ENCODE data around the gene TLE6. TPM values are rescaled to one million over a fixed set of nuclear protein-coding genes. Genes with fewer than 3 reads are reported as not detected.
"Not testable (repeated sequence)": the region's sequence is repeated elsewhere in the genome, so short reads cannot be mapped to it uniquely, and the experiment has no call there.

Gene TLE6
- total RNA-seq, 2 donors from 2014 or later: 4.1 to 4.2 TPM

DNA sequence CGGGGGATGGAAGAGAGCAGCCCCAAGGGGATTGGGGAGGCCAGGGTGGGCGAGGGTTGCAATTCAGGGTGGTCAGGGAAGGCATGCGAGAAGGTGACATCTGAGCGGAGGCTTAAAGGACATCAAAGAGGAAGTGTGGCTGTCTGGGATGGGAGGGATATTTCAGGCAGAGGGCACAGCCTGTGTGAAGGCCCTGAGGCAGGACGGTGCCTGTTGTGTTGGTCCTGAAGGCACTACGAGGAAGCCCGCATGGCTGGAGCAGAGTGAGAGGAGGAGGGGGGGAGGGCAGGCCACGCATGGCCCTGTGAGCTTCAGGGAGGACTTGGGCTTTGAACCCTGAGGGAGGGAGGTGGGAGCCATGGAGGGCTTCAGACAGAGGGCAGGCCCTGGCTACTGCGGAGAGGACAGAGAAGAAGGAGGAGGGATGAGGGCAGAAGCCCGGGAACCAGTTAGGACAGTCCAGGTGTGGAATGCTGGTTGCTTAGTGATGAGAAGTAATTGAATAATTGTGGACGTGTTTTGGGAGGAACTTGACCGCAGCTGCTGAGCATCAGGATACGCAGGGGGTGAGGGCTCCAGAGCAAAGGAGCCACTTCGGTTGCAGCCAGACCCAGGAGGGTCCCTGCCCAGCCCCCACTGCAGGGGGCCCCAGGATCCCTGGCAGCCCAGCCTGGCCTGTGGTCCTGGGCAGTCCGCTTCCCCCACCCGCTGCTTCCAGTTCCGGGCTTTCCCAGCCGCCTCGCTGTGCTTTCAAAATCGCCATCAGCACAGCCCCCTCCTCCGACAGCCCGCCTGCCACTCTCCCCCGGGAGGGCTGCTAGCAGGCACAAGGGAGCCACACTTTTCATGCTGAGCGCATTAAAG is 6.2 kb downstream of the TLE6 start:
- no peak overlapping the region for H3K4me3 Mint-ChIP-seq
- ATAC-seq (replicated peaks): no peak
- H3K4me1 Mint-ChIP-seq: no peaks in the 10 kb centered on the region
- H3K27me3 Mint-ChIP-seq: peaks cover 19% of the 10 kb centered on the region
- H3K36me3 Mint-ChIP-seq (ENCODE audit: low read depth): no peaks in the 10 kb centered on the region
- H3K9me3 Mint-ChIP-seq: no peaks in the 10 kb centered on the region
- no peak overlapping the region for H3K27ac Mint-ChIP-seq

DNA sequence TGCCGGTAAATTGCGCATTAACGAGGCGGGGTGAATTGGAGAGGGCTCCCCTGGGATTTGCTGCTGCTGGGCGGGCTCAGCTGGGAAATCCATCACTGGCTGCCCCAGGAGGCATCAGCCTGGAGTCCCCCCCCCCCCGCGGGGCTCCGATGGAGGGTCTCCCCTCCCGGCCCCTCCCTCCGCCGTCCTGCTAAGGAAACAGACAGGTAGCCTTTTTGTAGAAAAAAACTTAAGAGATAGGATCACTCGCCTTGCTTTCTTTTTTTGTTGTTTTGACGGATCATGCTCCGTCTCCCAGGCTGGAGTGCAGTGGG is 6.8 kb downstream of the TLE6 start:
- Mint-ChIP-seq H3K36me3 (ENCODE audit: low read depth) (no peaks in the 10 kb centered on the region), H3K27me3 (peaks cover 21% of the 10 kb centered on the region), H3K4me1 (no peaks in the 10 kb centered on the region), H3K4me3 (no peak overlapping the region), H3K27ac (no peak overlapping the region), H3K9me3 (no peaks in the 10 kb centered on the region)
- no peak for ATAC-seq (replicated peaks)

DNA sequence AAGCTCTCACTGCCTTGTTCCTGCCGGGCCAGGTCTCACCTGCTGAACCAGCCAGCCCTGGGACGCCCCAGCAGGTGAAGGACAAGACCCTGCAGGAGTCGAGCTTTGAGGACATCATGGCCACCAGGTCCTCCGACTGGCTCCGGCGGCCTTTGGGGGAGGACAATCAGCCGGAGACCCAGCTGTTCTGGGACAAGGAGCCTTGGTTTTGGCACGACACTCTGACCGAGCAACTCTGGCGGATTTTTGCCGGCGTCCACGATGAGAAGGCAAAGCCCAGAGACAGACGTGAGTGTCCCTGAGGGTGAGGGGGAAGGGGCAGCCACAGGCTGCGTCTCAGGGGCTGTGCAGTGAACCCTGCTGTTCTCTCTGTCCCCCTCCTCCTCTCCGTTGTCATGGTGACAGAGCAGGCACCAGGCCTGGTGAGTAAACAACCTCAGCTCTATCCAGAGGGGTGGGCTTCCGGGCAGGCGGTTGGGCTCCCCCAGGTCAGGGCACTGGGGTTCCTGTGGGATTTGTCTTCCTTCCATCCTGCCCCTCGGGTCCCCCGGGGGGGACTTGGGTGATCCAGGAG is 9.7 kb downstream of the TLE6 start:
- Mint-ChIP-seq H3K27me3 (peaks cover 12% of the 10 kb centered on the region), H3K4me1 (no peaks in the 10 kb centered on the region), H3K9me3 (no peaks in the 10 kb centered on the region), H3K4me3 (no peak overlapping the region), H3K27ac (no peak overlapping the region), H3K36me3 (ENCODE audit: low read depth) (no peaks in the 10 kb centered on the region)
- ATAC-seq (replicated peaks): no peak

DNA sequence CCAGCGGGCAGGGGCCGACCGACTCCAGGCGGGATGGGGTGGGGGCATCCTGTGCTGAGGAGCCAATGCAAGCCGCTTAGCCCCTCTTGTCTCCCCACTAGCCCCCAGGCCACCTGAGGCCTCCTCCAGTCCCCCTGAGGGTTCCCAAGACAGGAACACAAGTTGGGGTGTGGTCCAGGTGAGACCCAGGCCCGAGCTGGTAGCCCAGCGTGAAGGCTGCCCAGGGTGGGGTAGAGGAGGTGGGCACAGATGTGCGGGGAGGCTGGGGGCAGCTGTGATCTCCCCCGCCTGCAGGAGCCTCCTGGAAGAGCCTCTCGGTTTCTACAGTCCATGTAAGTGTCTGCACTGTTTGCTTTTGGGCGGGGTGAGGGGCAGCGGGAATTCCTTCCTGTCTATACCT is 10.4 kb downstream of the TLE6 start:
- Mint-ChIP-seq H3K4me3 (no peak overlapping the region), H3K9me3 (no peaks in the 10 kb centered on the region)
- no peak for ATAC-seq (replicated peaks)

DNA sequence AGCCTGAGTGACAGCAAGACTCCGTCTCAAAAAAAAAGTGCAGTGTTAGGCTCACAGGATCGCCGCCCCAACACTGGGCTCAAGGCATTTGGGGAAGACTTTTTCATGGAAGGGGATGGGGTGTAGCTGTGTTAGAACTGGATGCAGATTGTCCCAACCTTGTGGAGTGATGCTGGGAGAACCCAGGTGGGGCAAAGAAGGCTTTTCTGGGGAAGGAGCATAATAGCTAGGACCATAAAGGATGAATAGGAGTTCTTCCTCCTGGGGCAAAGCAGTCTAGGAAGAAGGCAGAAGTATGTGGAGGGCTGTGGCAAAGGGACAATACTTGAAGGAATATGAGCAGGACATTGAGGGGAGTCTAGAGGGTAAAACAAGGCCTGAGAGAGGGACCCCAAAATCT is 11.2 kb downstream of the TLE6 start:
- Mint-ChIP-seq H3K27ac (no peak overlapping the region), H3K4me3 (no peak overlapping the region), H3K27me3 (peaks cover 5% of the 10 kb centered on the region), H3K9me3 (no peaks in the 10 kb centered on the region), H3K4me1 (no peaks in the 10 kb centered on the region), H3K36me3 (ENCODE audit: low read depth) (no peaks in the 10 kb centered on the region)
- no peak for ATAC-seq (replicated peaks)

More for the DNA sequence above, 10.4 kb downstream of the TLE6 start:
- no peaks in the 10 kb centered on the region for H3K4me1 Mint-ChIP-seq
- no peaks in the 10 kb centered on the region for H3K36me3 Mint-ChIP-seq (ENCODE audit: low read depth)
- no peak overlapping the region for H3K27ac Mint-ChIP-seq
- peaks cover 12% of the 10 kb centered on the region for H3K27me3 Mint-ChIP-seq

DNA sequence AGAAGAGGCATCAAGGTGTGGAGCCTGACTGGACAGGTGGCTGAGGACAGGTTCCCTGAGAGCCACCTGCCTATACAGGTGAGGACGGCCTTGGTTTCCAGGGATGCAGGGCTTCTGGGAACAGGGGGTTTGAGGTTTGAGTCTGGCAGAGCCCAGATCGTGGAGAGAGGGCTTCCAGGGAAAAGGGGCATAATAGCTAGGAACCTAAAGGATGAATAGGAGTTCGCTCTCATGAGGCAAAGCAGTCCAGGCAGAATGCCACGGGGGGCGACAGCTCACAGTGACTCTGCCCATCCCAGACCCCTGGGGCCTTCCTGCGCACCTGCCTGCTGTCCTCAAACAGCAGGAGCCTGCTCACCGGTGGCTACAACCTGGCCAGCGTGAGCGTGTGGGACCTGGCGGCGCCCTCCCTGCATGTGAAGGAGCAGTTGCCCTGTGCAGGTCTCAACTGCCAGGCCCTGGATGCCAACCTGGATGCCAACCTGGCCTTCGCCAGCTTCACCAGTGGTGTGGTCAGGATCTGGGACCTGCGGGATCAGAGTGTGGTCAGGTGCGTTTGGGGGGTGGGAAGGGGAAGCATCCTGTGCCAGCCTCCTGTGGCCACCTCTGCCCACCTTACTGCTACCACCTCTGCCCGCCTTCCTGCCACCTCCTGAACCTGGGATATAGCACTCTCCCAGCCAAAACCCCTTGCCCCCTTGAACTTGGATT is 12.0 kb downstream of the TLE6 start:
- H3K4me3 Mint-ChIP-seq: no peak overlapping the region
- H3K27me3 Mint-ChIP-seq: peaks cover 4% of the 10 kb centered on the region
- ATAC-seq (replicated peaks): no peak
- no peaks in the 10 kb centered on the region for H3K9me3 Mint-ChIP-seq
- H3K36me3 Mint-ChIP-seq (ENCODE audit: low read depth): no peaks in the 10 kb centered on the region
- H3K4me1 Mint-ChIP-seq: no peaks in the 10 kb centered on the region
- no peak overlapping the region for H3K27ac Mint-ChIP-seq

DNA sequence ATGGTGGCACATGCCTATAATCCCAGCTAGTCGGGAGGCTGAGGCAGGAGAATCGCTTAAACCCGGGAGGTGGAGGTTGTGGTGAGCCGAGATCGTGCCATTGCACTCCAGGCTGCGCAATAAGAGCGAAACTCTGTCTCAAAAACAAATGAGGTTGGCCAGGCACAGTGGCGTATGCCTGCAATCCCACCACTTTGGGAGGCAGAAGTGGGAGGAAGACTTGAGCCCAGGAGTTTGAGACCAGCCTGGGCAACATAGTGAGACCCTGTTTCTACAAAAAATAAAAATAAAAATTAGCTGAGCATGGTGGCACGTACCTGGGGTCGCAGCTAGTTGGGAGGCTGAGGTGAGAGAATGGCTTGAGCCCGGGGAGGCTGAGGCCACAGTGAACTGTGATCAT is 15.0 kb downstream of the TLE6 start:
- not testable (repeated sequence) for H3K9me3 Mint-ChIP-seq; H3K4me1 Mint-ChIP-seq; H3K27me3 Mint-ChIP-seq; ATAC-seq (replicated peaks); H3K27ac Mint-ChIP-seq; H3K36me3 Mint-ChIP-seq (ENCODE audit: low read depth); H3K4me3 Mint-ChIP-seq

DNA sequence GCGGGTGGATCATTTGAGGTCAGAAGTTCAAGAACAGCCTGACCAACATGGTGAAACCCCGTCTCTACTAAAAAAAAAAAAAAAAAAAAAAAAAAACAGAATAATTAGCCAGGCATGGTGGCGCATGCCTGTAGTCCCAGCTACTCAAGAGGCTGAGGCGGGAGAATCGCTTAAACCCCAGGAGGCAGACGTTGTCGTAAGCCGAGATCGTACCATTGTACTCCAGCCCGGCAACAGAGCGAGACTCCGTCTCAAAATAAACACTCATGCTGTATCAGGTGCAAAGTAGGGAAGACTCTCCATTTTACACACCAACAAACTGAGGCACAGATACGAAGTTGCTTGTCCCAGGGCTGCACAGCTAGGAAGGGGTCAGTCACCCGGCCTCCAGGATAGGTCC is 15.6 kb downstream of the TLE6 start:
- Mint-ChIP-seq H3K9me3 (no peaks in the 10 kb centered on the region), H3K27me3 (peaks cover 4% of the 10 kb centered on the region), H3K4me1 (no peaks in the 10 kb centered on the region), H3K36me3 (ENCODE audit: low read depth) (no peaks in the 10 kb centered on the region), H3K27ac (no peak overlapping the region), H3K4me3 (no peak overlapping the region)
- ATAC-seq (replicated peaks): no peak

DNA sequence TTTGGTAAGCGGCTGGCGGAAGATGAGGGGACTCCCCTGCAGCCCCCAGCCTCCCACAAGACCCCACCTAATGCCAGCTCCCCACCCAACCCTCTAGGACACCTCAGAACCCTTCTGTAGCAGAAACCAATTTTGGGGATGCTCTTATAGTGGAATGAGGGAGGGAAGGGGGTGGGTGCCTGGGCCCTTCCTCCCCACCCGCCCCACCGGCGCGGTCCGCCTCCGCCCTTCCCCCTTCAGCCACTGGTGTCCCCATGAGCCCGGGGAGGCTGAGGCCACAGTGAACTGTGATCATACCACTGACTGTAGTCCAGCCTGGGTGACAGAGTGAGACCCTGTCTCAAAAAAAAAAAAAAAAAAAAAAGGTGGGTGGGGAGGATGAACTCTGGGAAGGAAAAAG is 16.2 kb downstream of the TLE6 start:
- Mint-ChIP-seq H3K27me3 (peaks cover 2% of the 10 kb centered on the region), H3K4me3 (no peak overlapping the region), H3K9me3 (no peaks in the 10 kb centered on the region), H3K27ac (no peak overlapping the region), H3K4me1 (no peaks in the 10 kb centered on the region), H3K36me3 (ENCODE audit: low read depth) (no peaks in the 10 kb centered on the region)
- ATAC-seq (replicated peaks): no peak

DNA sequence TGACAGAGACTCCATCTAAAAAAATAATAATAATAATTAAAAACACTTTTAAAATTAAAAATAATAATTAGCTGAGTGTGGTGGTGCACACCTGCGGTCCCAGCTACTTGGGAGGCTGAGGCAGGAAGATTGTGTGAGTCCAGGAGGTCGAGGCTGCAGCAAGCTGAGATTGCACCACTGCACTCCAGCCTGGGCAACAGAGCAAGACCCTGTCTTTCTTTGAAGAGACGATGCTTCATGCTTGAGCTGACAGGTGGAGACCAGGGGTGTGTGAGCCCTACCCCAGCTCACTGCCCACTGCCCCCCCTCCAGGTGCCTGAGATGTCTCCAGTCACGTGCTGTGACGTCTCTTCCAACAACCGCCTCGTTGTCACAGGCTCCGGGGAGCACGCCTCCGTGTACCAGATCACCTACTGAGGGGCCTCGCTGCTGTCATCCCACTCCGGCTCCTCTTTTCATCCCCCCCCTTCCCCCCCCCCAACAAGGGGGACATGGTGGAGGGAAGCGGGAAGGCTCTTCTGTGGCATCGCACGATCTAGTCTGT is 17.3 kb downstream of the TLE6 start:
- no peak for ATAC-seq (replicated peaks)
- Mint-ChIP-seq H3K27ac (no peak overlapping the region), H3K36me3 (ENCODE audit: low read depth) (no peaks in the 10 kb centered on the region), H3K4me1 (no peaks in the 10 kb centered on the region), H3K27me3 (no peaks in the 10 kb centered on the region), H3K4me3 (no peak overlapping the region), H3K9me3 (no peaks in the 10 kb centered on the region)

DNA sequence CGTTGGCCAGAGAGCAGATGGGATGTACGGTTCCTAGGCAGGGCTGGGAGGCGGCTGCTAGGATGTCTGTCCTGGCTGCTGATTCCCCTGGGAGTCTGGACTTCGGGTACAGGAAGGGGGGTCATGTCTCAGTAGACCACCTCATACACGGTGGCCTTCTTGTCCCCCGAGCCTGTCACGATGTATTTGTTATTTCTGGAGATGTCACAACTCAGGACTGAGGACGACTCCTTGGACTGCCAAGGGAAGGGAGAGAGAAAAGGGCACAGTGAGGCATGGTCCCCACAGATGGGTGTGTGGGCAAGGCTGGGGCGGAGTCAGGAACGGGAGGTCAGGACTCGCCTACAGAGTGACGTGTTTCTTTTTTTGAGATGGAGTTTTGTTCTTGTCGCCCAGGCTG is 20.4 kb downstream of the TLE6 start:
- Mint-ChIP-seq H3K4me1 (no peaks in the 10 kb centered on the region), H3K27me3 (no peaks in the 10 kb centered on the region), H3K36me3 (ENCODE audit: low read depth) (no peaks in the 10 kb centered on the region), H3K9me3 (no peaks in the 10 kb centered on the region), H3K27ac (no peak overlapping the region), H3K4me3 (no peak overlapping the region)
- ATAC-seq (replicated peaks): no peak

DNA sequence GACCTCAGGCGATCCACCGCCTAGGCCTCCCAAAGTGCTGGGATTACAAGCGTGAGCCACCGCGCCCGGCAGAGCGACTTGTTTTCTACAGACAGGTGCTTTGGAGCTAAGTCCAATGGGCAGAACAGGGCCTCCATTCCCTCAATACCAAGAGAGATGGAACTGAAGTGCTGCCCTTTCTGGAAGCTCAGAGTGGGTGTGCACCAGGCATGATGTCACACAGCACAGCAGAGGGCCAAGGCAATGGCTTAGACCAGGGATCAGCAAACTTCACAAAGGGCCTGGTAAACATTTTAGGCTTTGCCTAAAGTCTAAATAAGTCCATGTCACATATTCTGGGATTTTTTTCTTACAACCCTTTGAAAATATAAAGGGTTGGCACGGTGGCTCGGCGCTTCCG is 21.3 kb downstream of the TLE6 start:
- Mint-ChIP-seq H3K27ac (no peak overlapping the region), H3K4me1 (no peaks in the 10 kb centered on the region), H3K9me3 (no peaks in the 10 kb centered on the region), H3K36me3 (ENCODE audit: low read depth) (no peaks in the 10 kb centered on the region), H3K27me3 (no peaks in the 10 kb centered on the region), H3K4me3 (no peak overlapping the region)
- no peak for ATAC-seq (replicated peaks)

DNA sequence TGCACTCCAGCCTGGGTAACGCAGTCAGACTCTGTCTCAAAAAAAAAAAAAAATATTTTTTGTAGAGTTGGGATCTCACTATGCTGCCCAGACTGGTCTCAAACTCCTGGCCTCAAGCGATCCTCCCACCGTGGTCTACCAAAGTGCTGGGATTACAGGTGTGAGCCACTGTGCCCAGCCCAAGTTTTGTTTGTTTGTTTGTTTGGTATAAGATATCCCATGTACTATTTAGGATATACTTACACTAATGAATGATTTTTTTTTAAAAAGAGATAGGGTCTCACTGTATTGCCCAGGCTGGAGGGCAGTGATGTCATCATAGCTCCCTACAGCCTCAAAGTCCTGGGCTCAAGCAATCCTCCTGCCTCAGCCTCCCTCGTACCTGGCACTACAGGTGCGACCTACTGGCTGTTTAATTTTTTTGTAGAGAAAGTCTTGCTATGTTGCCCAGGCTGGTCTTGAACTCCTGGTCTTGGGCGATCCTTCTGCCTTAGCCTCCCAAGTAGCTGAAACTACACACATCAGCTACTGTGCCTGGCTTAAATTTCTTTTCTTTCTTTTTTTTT is 24.0 kb downstream of the TLE6 start:
- Mint-ChIP-seq H3K27ac (no peak overlapping the region), H3K36me3 (ENCODE audit: low read depth) (no peaks in the 10 kb centered on the region), H3K27me3 (no peaks in the 10 kb centered on the region), H3K4me1 (no peaks in the 10 kb centered on the region), H3K4me3 (no peak overlapping the region), H3K9me3 (no peaks in the 10 kb centered on the region)
- no peak for ATAC-seq (replicated peaks)

DNA sequence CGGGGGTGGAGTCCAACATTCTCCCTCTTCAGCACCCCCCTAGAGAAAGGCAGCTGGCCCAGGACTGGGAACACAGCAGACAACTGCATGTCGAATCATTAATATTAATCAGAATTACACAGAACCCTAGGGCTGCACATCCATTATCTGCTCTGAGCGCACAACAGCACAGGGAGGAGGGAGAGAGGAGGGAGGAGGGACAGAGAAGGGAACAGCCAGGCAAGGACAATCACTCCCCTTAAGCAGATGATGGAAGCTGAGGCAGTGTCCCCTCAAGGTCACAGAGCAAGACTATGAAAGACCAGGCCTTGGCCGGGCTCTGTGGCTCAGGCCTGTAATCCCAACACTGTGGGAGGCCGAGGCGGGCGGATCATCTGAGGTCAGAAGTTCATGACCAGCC is 25.7 kb downstream of the TLE6 start:
- Mint-ChIP-seq H3K9me3 (no peaks in the 10 kb centered on the region), H3K4me3 (no peak overlapping the region), H3K36me3 (ENCODE audit: low read depth) (no peaks in the 10 kb centered on the region), H3K27me3 (no peaks in the 10 kb centered on the region), H3K27ac (no peak overlapping the region), H3K4me1 (no peaks in the 10 kb centered on the region)
- ATAC-seq (replicated peaks): no peak

DNA sequence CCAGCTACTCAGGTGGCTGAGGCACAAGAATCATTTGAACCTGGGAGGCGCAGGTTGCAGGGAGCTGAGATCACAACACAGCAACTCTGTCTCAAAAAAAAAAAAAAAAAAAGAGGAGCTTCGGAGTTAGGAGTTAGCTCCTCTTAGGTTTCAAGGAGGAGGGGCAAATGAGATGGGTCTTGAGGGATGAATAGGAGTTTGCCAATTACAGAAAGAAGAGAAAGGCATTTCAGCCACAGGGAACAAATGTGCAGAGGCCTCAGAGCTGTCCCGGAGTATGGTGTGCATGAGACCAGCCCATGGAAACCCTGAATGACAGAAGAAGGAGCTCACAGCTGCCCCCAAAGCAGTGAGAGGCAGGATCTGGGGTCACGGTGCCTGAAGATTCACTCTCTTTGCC is 27.2 kb downstream of the TLE6 start:
- no peak overlapping the region for H3K27ac Mint-ChIP-seq
- no peaks in the 10 kb centered on the region for H3K36me3 Mint-ChIP-seq (ENCODE audit: low read depth)
- ATAC-seq (replicated peaks): no peak
- no peak overlapping the region for H3K4me3 Mint-ChIP-seq
- no peaks in the 10 kb centered on the region for H3K27me3 Mint-ChIP-seq
- no peaks in the 10 kb centered on the region for H3K4me1 Mint-ChIP-seq
- no peaks in the 10 kb centered on the region for H3K9me3 Mint-ChIP-seq

Measured in activated T-helper 17 cell treated with anti-CD3 and anti-CD28 coated beads, Interleukin-2, amount 50 U/mL, for 72 hours (primary cell).